IPS DF 19.7 (cell line): ENCODE results near the gene PAN3.

ENCODE experiments used
- DNase-seq: peaks from one replicate; pipeline ENCODE4 v3.0.0-alpha.2; 2013; ENCODE audit warnings: low read depth, low spot score

Gene PAN3

GRCh38 chr13:28219408-28220099 is 81.2 kb downstream of the PAN3 start:
- DNase-seq = no peak

DNA sequence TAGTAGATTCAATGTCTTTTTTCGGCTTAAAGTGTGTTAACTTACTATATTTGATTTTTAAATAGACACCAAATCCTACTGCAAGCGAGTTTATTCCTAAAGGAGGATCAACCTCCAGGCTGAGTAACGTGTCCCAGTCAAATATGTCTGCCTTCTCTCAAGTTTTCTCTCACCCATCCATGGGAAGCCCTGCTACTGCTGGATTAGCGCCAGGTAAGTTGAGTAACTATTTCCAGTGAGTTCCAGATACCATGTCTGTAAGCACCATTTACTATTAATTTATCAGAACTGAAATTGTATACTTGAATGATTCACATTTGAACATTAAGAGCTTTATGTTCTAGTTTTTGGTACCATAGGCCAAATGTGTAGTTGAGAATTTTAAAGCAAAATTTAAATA is 81.8 kb downstream of the PAN3 start:
- no peak for DNase-seq

DNA sequence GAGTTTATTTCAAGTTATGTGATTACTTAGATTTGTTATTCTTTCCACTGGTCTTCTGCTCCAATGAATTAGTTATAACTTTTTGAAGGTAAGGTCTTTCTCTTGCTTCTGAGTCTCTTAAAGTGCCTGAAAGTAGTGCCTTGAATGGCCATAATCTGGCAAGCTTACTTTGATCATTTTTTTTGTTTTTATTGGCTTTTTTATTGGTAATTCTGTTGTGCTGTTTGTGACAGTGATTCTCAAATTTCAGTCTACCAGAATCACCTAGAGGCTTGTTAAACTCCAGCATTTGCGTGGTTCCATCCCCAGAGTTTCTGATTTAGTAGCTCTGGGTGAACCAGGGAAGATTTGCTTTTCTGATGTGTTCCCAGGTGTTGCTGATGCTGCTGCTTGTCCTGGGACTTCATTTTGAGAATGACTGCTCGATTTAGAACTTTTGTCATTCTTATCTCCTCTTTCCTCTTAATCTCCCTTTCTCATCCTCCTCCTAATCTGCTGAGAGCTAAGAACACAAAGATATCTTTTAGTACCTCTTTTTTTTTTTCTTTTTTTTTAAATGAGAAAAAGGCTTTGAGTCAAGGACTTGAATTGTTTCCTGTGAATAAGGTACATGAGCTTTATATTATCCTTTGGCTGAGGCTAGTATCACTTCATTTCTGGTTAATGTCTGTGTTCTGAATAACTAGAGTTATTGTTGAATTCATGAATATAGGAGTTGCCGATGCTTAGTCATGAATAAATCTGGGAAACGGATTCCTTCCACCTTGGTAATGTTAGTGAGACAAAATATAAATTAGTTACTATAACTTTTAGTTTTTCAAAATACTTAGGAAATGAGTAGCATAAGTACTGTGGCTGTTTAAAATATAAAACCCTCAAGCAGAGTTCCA is 91.4 kb downstream of the PAN3 start:
- no peak for DNase-seq

DNA sequence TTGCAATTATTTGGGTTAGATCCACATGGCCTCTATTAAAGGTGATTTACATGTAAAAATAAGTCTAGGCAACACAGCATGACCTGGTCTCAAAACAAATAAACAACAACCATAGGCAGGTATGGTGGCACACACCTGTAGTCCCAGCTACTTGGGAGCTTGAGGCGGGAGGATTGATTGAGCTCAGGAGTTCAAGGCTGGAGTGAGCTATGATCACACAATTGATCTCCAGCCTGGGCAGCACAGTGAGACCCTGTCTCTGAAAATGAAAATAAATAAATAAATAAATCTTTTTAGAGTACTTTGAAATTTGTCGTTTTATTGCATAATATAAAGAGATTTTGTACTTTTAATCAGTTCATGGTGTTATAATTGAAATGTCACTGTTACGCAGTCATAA is 93.3 kb downstream of the PAN3 start:
- no peak for DNase-seq

- peak; percentile 9 for DNase-seq
Observed at GRCh38 chr13:28237944-28238343, 99.6 kb downstream of the PAN3 start.

- DNase-seq = no peak
Observed at GRCh38 chr13:28239374-28239773, 101.0 kb downstream of the PAN3 start.

DNA sequence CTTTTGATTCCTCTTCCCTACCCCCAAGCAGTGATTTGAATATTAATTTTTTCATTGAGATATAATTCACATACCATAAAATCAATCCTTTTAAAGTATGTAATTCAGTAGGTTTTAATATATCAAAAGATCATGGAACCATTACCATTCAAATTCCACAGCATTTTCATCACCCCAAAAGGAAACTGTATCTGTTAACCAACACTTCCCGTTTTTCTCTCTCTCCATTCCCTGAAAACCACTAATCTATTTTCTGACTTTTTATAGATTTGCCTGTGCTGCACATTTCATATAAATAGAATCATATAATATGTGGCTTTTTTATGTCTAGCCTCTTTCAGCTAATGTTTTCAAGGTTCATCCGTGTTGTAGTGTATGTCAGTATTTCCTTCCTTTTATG is 107.1 kb downstream of the PAN3 start:
- no peak for DNase-seq

DNA sequence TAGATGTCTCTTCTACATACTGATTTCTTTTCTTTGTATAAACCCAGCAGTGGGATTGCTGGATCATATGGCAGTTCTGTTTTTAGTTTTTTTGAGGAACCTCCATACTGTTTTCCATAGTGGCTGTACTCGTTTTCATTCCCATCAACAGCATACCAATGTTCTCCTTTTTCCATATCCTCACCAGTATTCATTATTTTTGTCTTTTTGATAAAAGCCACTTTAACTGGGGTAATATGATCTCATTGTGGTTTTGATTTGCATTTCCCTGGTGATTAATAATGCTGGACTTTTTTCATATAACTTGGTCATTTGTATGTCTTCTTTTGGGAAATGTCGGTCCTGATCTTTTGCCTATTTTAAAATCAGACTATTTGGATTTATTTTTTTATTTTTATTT is 108.5 kb downstream of the PAN3 start:
- DNase-seq = no peak

GRCh38 chr13:28248080-28248479 is 109.7 kb downstream of the PAN3 start:
- no peak for DNase-seq

DNA sequence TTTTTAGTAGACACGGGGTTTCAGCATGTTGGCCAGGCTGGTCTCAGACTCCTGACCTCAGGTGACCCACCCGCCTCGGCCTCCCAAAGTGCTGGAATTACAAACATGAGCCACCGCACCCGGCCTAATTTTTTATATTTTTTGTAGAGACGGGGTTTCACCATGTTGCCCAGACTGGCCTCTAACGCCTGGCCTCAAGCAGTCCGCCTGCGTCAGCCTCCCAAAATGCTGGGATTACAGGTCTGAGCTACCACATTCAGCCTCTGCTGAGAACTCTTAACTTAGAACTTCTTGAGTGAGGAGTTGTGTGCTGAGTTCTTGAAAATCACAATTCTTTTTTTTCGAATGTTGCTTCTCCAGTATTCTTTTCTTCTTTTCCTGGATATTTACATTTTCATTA is 112.2 kb downstream of the PAN3 start:
- DNase-seq = no peak

- DNase-seq = no peak
Observed at GRCh38 chr13:28251466-28251865, 113.1 kb downstream of the PAN3 start.

GRCh38 chr13:28252547-28252946 is 114.2 kb downstream of the PAN3 start:
- DNase-seq = no peak

- no peak for DNase-seq
Observed at GRCh38 chr13:28257305-28257704, 119.0 kb downstream of the PAN3 start.

DNA sequence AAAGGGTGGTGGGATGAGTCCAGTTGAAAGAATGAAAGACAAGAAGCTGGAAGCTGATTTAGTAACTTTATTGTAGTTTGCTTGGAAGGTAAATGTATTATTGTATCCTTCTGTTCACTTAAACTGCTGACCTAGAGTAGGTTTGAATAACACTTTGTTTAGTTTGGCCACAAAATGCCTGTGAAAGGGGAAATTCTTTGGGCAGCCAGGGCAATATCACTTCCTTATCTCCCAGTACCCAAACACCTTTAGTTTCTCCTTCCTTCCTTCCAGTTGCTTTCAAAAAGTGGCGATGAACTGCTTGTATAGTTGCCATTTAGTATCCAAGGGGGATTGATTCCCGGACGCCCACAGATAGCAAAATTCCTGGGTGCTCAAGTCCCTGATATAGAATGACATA is 120.1 kb downstream of the PAN3 start:
- no peak for DNase-seq

GRCh38 chr13:28267497-28267896 is 129.2 kb downstream of the PAN3 start:
- DNase-seq = no peak

GRCh38 chr13:28268800-28269223 is 130.5 kb downstream of the PAN3 start:
- DNase-seq = no peak

DNA sequence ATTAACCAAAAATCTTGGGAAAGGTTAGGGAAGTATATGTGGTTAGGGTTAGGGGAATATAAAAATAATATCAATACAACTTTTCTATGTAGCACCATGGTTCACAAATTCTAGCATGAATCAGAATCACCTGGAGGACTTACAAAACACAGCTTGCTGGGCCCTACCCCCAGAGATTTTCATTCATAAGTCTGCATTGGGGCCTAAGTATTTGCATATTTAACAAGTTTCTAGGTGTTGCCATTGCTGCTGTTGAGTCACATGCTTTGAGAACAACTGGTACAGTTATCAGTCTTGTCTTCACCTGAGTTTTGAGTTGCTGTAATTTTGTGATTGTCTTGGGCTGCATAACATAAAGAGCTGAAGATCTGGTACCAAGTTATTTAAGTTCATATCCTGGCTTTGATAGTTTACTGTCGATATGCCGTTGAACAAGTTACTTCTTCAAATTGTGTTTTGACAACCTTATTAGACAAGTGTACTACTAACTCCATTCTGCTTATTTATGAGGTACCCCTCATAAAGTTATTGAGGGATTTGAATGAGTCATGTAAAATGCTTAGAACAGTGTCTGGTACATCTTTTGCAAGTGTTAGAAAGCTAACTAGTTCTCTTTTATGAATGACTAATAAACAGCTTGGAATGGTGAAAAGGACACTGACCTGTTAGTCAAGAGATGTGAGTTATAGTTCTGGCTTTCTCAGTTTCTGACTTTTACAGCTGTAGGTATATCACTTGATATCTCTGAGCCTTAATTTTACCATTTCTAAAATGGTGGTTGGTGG is 132.9 kb downstream of the PAN3 start:
- DNase-seq = no peak

DNA sequence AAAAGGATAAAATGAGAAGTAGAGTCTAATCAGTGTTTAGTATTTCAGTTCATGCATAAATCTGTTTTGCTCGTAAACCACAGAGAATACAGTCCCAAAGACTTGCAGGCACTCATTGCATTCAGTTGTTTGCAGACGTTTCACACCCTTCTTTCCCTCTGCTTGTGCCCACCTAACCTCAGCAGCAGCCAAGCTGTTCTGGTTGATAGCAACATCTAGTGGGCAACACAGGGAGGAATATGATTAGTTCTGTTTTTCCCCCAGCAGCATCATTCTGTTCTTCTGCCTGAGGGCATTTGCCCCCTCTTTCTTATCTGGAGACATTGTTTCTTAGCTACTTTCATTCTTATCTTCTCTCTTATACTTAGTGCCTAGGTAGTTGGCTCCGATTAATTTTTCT is 135.6 kb downstream of the PAN3 start:
- DNase-seq = no peak

GRCh38 chr13:28282451-28282850 is 144.1 kb downstream of the PAN3 start:
- DNase-seq = no peak

- no peak for DNase-seq
Observed at GRCh38 chr13:28283600-28283999, 145.3 kb downstream of the PAN3 start.

DNA sequence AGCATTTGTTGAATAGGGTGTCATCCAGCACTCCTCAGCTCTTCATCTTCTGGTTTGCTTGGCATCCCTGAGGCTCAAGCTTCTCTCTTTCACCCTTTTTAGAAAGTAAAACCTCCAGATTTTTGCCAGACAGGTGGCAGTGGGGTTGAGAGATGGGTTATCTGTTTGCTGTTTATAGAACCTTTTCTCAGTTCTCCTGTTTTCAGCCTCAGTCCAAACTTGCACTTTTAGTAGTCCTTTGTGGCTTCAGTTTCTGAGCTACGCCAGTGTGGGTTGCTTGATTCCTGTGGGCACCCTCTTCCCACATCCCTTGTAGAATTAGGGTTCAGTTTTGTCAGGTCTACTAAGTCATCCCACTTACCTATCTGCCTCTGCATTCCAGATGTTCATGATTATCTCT is 147.9 kb downstream of the PAN3 start:
- DNase-seq = no peak

- DNase-seq = peak; percentile 50
Observed at GRCh38 chr13:28297341-28297740, 159.0 kb downstream of the PAN3 start.
